ENCODE data around the gene RNF2.

Gene RNF2

GRCh38 chr1:185096531-185096930 is 51.2 kb downstream of the RNF2 start:
- no peak overlapping the region for H3K27ac ChIP-seq
- TF ChIP-seq, protein P1, sequence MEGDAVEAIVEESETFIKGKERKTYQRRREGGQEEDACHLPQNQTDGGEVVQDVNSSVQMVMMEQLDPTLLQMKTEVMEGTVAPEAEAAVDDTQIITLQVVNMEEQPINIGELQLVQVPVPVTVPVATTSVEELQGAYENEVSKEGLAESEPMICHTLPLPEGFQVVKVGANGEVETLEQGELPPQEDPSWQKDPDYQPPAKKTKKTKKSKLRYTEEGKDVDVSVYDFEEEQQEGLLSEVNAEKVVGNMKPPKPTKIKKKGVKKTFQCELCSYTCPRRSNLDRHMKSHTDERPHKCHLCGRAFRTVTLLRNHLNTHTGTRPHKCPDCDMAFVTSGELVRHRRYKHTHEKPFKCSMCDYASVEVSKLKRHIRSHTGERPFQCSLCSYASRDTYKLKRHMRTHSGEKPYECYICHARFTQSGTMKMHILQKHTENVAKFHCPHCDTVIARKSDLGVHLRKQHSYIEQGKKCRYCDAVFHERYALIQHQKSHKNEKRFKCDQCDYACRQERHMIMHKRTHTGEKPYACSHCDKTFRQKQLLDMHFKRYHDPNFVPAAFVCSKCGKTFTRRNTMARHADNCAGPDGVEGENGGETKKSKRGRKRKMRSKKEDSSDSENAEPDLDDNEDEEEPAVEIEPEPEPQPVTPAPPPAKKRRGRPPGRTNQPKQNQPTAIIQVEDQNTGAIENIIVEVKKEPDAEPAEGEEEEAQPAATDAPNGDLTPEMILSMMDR (conservative IDR thresholded peaks at IDR 0.05) = no peak

GRCh38 chr1:185104083-185104482 is 58.7 kb downstream of the RNF2 start:
- TF ChIP-seq, protein P1 (conservative IDR thresholded peaks at IDR 0.05) = no peak
- no peak overlapping the region for H3K27ac ChIP-seq

- TF ChIP-seq, protein P1 (conservative IDR thresholded peaks at IDR 0.05) = no peak
- H3K27ac ChIP-seq = no peak overlapping the region
Measured at GRCh38 chr1:185105121-185105520, 59.8 kb downstream of the RNF2 start.

DNA sequence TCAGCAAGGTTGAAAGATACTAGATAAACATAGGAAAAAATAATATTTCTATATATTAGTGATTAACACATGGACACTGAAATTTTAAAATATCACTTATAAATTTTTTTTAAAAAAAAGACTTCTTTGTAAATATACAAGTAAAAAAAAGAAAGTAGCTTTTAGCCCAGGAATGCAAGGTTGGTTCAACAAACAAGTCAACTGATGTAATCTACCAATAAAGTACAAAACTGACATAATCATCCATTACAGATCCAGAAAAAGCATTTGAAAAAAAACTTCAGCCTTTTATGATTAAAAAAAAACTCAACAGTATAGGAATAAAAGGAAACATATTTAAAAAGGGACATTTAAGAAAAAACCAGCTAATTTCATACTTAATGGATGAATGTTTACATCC is 63.0 kb downstream of the RNF2 start:
- H3K27ac ChIP-seq = no peak overlapping the region
- TF ChIP-seq, protein P1 (conservative IDR thresholded peaks at IDR 0.05) = no peak

GRCh38 chr1:185110145-185110544 is 64.8 kb downstream of the RNF2 start:
- TF ChIP-seq, protein P1 (conservative IDR thresholded peaks at IDR 0.05) = no peak
- no peak overlapping the region for H3K27ac ChIP-seq

DNA sequence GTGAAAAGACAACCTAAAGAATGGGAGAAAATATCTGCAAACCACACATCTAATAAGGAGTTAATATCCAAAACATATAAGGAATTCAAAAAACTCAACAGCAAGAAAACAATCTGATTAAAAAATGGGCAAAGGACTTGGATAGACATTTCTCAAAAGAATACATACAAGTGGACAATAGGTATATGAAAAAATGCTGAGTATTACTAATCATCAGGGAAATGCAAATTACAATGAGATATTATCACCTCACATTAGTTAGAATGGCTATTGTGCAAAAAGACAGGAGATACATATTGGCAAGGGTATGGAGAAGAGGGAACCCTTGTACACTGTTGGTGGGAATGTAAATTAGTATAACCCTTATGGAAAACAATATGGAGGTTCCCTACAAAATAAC is 66.5 kb downstream of the RNF2 start:
- no peak overlapping the region for H3K27ac ChIP-seq
- TF ChIP-seq, protein P1 (conservative IDR thresholded peaks at IDR 0.05) = no peak

- TF ChIP-seq, protein P1 (conservative IDR thresholded peaks at IDR 0.05) = no peak
Measured at GRCh38 chr1:185112356-185112755, 67.0 kb downstream of the RNF2 start.

DNA sequence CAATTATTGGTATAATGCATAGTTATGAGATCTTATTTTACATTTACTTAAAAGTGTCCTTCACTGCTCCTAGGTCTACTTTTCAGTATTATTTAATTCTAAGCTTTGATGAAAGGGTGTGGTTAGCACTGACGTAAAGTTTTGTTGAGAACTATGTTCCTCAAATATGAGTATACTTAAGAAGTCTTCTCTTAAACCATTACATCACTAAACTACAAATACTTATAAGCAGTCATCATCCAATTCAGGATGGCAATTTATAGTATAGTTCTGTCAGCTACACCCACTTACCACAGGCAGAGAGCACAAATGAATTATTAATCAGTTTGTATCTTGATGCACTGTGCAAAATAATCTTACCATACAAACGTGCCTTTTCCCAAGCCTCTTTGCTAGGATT is 84.3 kb downstream of the RNF2 start:
- TF ChIP-seq, protein P1 (conservative IDR thresholded peaks at IDR 0.05) = no peak
- H3K27ac ChIP-seq = no peak overlapping the region

More at GRCh38 chr1:185112356-185112755, 67.0 kb downstream of the RNF2 start:
- H3K27ac ChIP-seq = no peak overlapping the region

Data from VCaP (cell line).